K562 (cell line): ENCODE results near the gene RNASEH2C. TPM values are rescaled to one million over a fixed set of nuclear protein-coding genes. Genes with fewer than 3 reads are reported as not detected.
A peak's percentile ranks its signal among the peaks of the same experiment; 100 is the strongest.

Experiments
- ATAC-seq: fragments of 200-7000 bp; cut with Tn5 transposase; 3 replicates; pipeline ENCODE4 v1.9.1; 2020; ENCODE audit warnings: moderate library complexity
- BruUV-seq: library from RNA; stranded (reverse); fragments of 400-500 nt; replicated peaks from 2 replicates; lab custom pipeline; 2021; lab: Mats Ljungman, UMichigan
- CTCF ChIA-PET: fragments of 300-600 bp; formaldehyde crosslinking; extraction: SDS; loops from one replicate; lab custom pipeline; 2021; ENCODE audit warnings: low intra/inter-chr PET ratio; lab: Yijun Ruan, JAX
- POLR2A ChIA-PET: fragments of 300-600, 350-650 bp; sonication (Branson Sonifier 250); formaldehyde crosslinking; extraction: SDS; loops from one replicate; lab custom pipeline; 2021; ENCODE audit warnings: antibody characterized with exemption, inconsistent platforms; lab: Yijun Ruan, JAX
- DNase-seq, 4 experiments: peaks; one replicate each; pipeline versions ENCODE4 v3.0.0 to v3.0.0-alpha.2; 2011 to 2018; ENCODE audit warnings: low spot score in 3 of 4, mixed read lengths in 3 of 4; ENCODE audit errors: extremely low read depth in 1 of 4
- FAIRE-seq: peaks from 2 replicates; lab custom pipeline; 2011; peaks lifted over from hg19 to GRCh38; lab: Jason Lieb, UNC
- H2AFZ ChIP-seq: 2 replicates; pipeline ENCODE4 v1.6.0; 2011; ENCODE audit warnings: low read depth, low read length, control low read depth, inconsistent platforms
- H3K27ac ChIP-seq: fragments of 200-600 bp; 3 replicates; pipeline ENCODE4 v1.8.0; 2011; ENCODE audit warnings: low read depth, mild to moderate bottlenecking, control low read depth, inconsistent platforms, low read length, moderate library complexity, mixed read lengths; ENCODE audit errors: extremely low read depth
- H3K27me3 ChIP-seq, 2 experiments: fragments of 300-600 bp in 1 of 2; 2 replicates in 1 of 2; 3 replicates in 1 of 2; pipeline versions ENCODE4 v1.6.0 to v1.8.0; 2011; ENCODE audit warnings: inconsistent platforms in 2 of 2, low read length in 2 of 2, mild to moderate bottlenecking in 1 of 2, mixed read lengths in 1 of 2, moderate library complexity in 1 of 2; ENCODE audit not compliant: control insufficient read depth in 2 of 2, insufficient read depth in 2 of 2
- H3K36me3 ChIP-seq: fragments of 300-600 bp; 3 replicates; pipeline ENCODE4 v1.8.0; 2011; ENCODE audit warnings: mild to moderate bottlenecking, low read length, inconsistent platforms; ENCODE audit not compliant: control insufficient read depth, insufficient read depth
- H3K4me1 ChIP-seq, 2 experiments: fragments of 200-600 bp in 1 of 2; replicated peaks in 1 of 2; 2 replicates in 1 of 2; 3 replicates in 1 of 2; pipeline versions ENCODE4 v1.5.1 to v1.8.0; 2011; ENCODE audit warnings: inconsistent platforms in 2 of 2, low read length in 2 of 2, mild to moderate bottlenecking in 1 of 2, mixed read lengths in 1 of 2, moderate library complexity in 1 of 2; ENCODE audit not compliant: control insufficient read depth in 2 of 2, insufficient read depth in 2 of 2
- H3K4me2 ChIP-seq: 2 replicates; pipeline ENCODE4 v1.6.1; 2011; ENCODE audit warnings: low read length, control low read depth, inconsistent platforms, mixed read lengths; ENCODE audit not compliant: insufficient read depth
- H3K4me3 ChIP-seq: fragments of 200-600 bp; sonication (generic), shearing (Covaris generic); 2 replicates; pipeline ENCODE4 v1.5.1; 2016; ENCODE audit warnings: control low read depth, inconsistent platforms
- H3K79me2 ChIP-seq: fragments of 200-600 bp; 3 replicates; pipeline ENCODE4 v1.8.0; 2011; ENCODE audit warnings: low read length, inconsistent platforms; ENCODE audit not compliant: control insufficient read depth, insufficient read depth
- H3K9ac ChIP-seq, 2 experiments: 2 replicates each; pipeline versions ENCODE4 v1.6.0 to v1.6.1; 2011; ENCODE audit warnings: low read depth in 2 of 2, low read length in 2 of 2, control low read depth in 1 of 2, inconsistent platforms in 1 of 2, mild to moderate bottlenecking in 1 of 2, mixed read lengths in 1 of 2; ENCODE audit not compliant: insufficient read depth in 1 of 2
- H3K9me1 ChIP-seq: one replicate; pipeline ENCODE4 v1.6.0; 2011; ENCODE audit warnings: inconsistent platforms, mild to moderate bottlenecking, low read length, moderate library complexity; ENCODE audit not compliant: control insufficient read depth, insufficient read depth
- H3K9me3 ChIP-seq: replicated peaks from 2 replicates; pipeline ENCODE4 v1.5.1; 2011; ENCODE audit warnings: low read depth, low read length, inconsistent platforms; ENCODE audit not compliant: control insufficient read depth, insufficient read depth
- H4K20me1 ChIP-seq: replicated peaks from 2 replicates; pipeline ENCODE4 v1.6.1; 2011; ENCODE audit warnings: low read length, inconsistent platforms, mixed read lengths; ENCODE audit not compliant: control insufficient read depth, insufficient read depth
- BRF1 ChIP-seq: IDR thresholded peaks from 3 replicates; pipeline ENCODE4 v1.6.1; 2011; ENCODE audit warnings: borderline replicate concordance, mild to moderate bottlenecking; ENCODE audit not compliant: insufficient read length; ENCODE audit errors: extremely low read depth
- CBX2 ChIP-seq: fragments of 200-600 bp; sonication (generic); IDR thresholded peaks from one replicate; pipeline ENCODE4 v1.6.1; 2012; ENCODE audit warnings: mild to moderate bottlenecking, low read length, inconsistent platforms; ENCODE audit not compliant: insufficient read depth, poor library complexity, severe bottlenecking
- KLF13 ChIP-seq: fragments of 450-650 bp; IDR thresholded peaks from 2 replicates; pipeline ENCODE4 v1.6.1; 2016; ENCODE audit warnings: missing genetic modification characterization, low read depth, mild to moderate bottlenecking, missing compliant biosample characterization, moderate library complexity, borderline replicate concordance
- MAZ ChIP-seq, 2 experiments: fragments of 450-650 bp in 1 of 2; sonication (generic) in 1 of 2; formaldehyde crosslinking; IDR thresholded peaks in 1 of 2; conservative IDR thresholded peaks in 1 of 2; 2 replicates each; pipeline versions ENCODE4 v1.4.0 to v1.5.0; 2020; ENCODE audit warnings: mild to moderate bottlenecking in 1 of 2, missing genetic modification reagents in 1 of 2
- SAP30 ChIP-seq: fragments of 200-600 bp; sonication (generic); IDR thresholded peaks from 2 replicates; pipeline ENCODE4 v1.6.1; 2012; ENCODE audit warnings: borderline replicate concordance, low read depth, mild to moderate bottlenecking, moderate library complexity, low read length, control low read depth, inconsistent platforms; ENCODE audit not compliant: insufficient read depth, poor library complexity, severe bottlenecking
- ZNF507 ChIP-seq: conservative IDR thresholded peaks from 2 replicates; pipeline ENCODE4 v1.6.1; 2017; ENCODE audit warnings: missing genetic modification characterization, missing compliant biosample characterization
- ZNF561 ChIP-seq: fragments of 450-650 bp; formaldehyde crosslinking; conservative IDR thresholded peaks from 2 replicates; pipeline ENCODE4 v1.4.0; 2020; ENCODE audit warnings: mild to moderate bottlenecking, moderate library complexity
- ZNF717 ChIP-seq: fragments of 250-450 bp; sonication (Bioruptor Pico); IDR thresholded peaks from 2 replicates; pipeline ENCODE4 v1.5.0; 2021
- WGBS: fragments of 100-300 bp; shearing (Covaris generic); methylation state at CpG from one replicate; pipeline ENCODE4 v1.1.6; 2016; ENCODE audit warnings: low coverage, mixed read lengths; ENCODE audit not compliant: insufficient coverage; ENCODE audit errors: missing lambda C conversion rate; 5-methylcytosine and 5-hydroxymethylcytosine counted together
- in situ Hi-C: fragments of 300-500 bp; cut with MboI; formaldehyde crosslinking; loops from 4 replicates; pipeline ENCODE4 v1.15.0; 2018; ENCODE audit warnings: inconsistent platforms, mixed read lengths
- intact Hi-C: fragments of 100-400 bp; cut with micrococcal nuclease; formaldehyde crosslinking; loops from 2 replicates; pipeline ENCODE4 v1.14.2; 2022
- polyA plus RNA-seq, 8 experiments: library from polyadenylated mRNA; depleted of rRNA in 4 of 8; stranded (reverse) in 5 of 8; unstranded in 3 of 8; fragments of >200 nt; fragmentation: Nextera tagmentation in 2 of 8; fragmentation: Illumina TruSeq in 1 of 8; extraction: Ambion mirVana in 2 of 8; extraction: Trizol in 1 of 8; gene quantifications; 2 replicates each; pipeline versions ENCODE4 v1.2.1 to v1.2.3, GENCODE V29; 2011 to 2014; ENCODE audit warnings: inconsistent platforms in 1 of 8, missing spikeins in 1 of 8
- total RNA-seq, 7 experiments: library from RNA; depleted of rRNA in 6 of 7; stranded (reverse); fragments of >200 nt in 6 of 7; fragmentation: Illumina TruSeq in 2 of 7; extraction: Trizol in 2 of 7; gene quantifications; 2 replicates each; pipeline versions ENCODE4 v1.2.1 to v1.2.3, GENCODE V29; 2011 to 2021; ENCODE audit warnings: low replicate concordance in 1 of 7
- TF ChIP-seq, protein P1 (sequence below): fragments of 450-650 bp; IDR thresholded peaks from 2 replicates; pipeline ENCODE4 v1.6.1; 2018; ENCODE audit not compliant: partially characterized antibody
- TF ChIP-seq, protein P2 (sequence below): fragments of 450-650 bp; formaldehyde crosslinking; IDR thresholded peaks from 2 replicates; pipeline ENCODE4 v1.4.0; 2020; ENCODE audit warnings: mild to moderate bottlenecking, mixed read lengths

The RNASEH2C gene
- total and polyA plus RNA-seq, 9 of the 15 experiments (the other 6 are each of a cell fraction or from before 2014, with no cell fraction given), result 5.4 to 78.2 (median 15.6) TPM

DNA sequence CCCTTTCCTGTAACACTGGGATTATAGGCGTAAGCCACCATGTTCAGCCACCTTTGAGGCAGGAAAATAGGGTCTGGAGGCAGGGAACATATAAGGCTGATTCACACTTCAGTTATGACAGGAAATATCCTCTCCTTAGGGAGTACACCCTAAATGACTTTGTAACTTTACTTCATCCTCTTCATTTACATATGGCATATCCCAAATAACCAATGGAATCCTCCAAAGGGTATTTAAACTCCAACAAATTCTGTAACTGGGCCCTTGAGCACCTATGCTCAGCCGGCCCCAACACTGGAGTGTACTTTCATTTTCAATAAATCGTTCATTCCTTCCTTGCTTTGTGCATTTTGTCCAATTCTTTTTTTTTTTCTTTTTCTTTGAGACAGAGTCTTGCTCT, 10.2 kb downstream of the RNASEH2C start:
- no peaks in the 10 kb centered on the region for H3K9me1 ChIP-seq
- ATAC-seq, result no peak
- H3K9me3 ChIP-seq, result no peaks in the 10 kb centered on the region
- H3K4me3 ChIP-seq, result no peak overlapping the region
- H3K79me2 ChIP-seq, result peaks cover 10% of the 10 kb centered on the region
- H3K9ac ChIP-seq, result no peak overlapping the region
- 79% methylated on average over 3 of the region's 3 CpGs for WGBS
- H3K27me3 ChIP-seq, result no peaks in the 10 kb centered on the region
- peak overlapping the region; percentile 25; the same call in 1 of the 2 replicates for H2AFZ ChIP-seq
- CTCF ChIA-PET, result interaction anchor here (0.5 to 3.9 kb wide), 2 partner anchors 24 to 108 kb away, joined by 3 to 45 read pairs; no protein-coding TSS in a partner anchor
- no peak for DNase-seq
- peak overlapping the region; percentile 2; the same call in 1 of the 2 replicates for H3K4me2 ChIP-seq
- no peak for FAIRE-seq
- BruUV-seq, result TSS peak; percentile 51
- intact Hi-C loops, result loop anchor here (5.0 kb wide), 2 partner anchors 62 to 177 kb away; partner anchors contain the start of gene FIBP
- TF ChIP-seq ZNF717 (CRISPR knock-in tag) (no peak), ZNF507 (tag) (no peak), CBX2 (no peak), KLF13 (tag) (no peak), ZNF561 (CRISPR knock-in tag) (no peak), BRF1 (no peak), SAP30 (no peak), MAZ (CRISPR knock-in tag; conservative IDR thresholded peaks at IDR 0.05 in 1 of 2, IDR thresholded peaks at IDR 0.05 in 1 of 2) (0 out of 4 replicates have a peak, but pooled peaks of 1 of the 2 experiments have one; percentile 14)
- TF ChIP-seq, protein P1, sequence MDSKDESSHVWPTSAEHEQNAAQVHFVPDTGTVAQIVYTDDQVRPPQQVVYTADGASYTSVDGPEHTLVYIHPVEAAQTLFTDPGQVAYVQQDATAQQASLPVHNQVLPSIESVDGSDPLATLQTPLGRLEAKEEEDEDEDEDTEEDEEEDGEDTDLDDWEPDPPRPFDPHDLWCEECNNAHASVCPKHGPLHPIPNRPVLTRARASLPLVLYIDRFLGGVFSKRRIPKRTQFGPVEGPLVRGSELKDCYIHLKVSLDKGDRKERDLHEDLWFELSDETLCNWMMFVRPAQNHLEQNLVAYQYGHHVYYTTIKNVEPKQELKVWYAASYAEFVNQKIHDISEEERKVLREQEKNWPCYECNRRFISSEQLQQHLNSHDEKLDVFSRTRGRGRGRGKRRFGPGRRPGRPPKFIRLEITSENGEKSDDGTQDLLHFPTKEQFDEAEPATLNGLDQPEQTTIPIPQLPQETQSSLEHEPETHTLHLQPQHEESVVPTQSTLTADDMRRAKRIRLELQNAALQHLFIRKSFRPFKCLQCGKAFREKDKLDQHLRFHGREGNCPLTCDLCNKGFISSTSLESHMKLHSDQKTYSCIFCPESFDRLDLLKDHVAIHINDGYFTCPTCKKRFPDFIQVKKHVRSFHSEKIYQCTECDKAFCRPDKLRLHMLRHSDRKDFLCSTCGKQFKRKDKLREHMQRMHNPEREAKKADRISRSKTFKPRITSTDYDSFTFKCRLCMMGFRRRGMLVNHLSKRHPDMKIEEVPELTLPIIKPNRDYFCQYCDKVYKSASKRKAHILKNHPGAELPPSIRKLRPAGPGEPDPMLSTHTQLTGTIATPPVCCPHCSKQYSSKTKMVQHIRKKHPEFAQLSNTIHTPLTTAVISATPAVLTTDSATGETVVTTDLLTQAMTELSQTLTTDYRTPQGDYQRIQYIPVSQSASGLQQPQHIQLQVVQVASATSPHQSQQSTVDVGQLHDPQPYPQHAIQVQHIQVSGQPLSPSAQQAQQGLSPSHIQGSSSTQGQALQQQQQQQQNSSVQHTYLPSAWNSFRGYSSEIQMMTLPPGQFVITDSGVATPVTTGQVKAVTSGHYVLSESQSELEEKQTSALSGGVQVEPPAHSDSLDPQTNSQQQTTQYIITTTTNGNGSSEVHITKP, result peak; percentile 18
- TF ChIP-seq, protein P2, sequence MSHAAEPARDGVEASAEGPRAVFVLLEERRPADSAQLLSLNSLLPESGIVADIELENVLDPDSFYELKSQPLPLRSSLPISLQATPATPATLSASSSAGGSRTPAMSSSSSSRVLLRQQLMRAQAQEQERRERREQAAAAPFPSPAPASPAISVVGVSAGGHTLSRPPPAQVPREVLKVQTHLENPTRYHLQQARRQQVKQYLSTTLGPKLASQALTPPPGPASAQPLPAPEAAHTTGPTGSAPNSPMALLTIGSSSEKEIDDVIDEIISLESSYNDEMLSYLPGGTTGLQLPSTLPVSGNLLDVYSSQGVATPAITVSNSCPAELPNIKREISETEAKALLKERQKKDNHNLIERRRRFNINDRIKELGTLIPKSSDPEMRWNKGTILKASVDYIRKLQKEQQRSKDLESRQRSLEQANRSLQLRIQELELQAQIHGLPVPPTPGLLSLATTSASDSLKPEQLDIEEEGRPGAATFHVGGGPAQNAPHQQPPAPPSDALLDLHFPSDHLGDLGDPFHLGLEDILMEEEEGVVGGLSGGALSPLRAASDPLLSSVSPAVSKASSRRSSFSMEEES (CRISPR knock-in tag), result no peak
- TF ChIP-seq, all 486 proteins: peak for 2
- in situ Hi-C loops, result loop anchor here (5.0 to 10.0 kb wide), 2 partner anchors 112 to 284 kb away; no protein-coding TSS in a partner anchor
- POLR2A ChIA-PET, result interaction anchor here (1.5 to 2.0 kb wide), 2 partner anchors 69 to 150 kb away, joined by 4 to 11 read pairs; partner anchors contain the start of gene MUS81
- peaks cover 5% of the 10 kb centered on the region; the same call in 1 of the 2 replicates for H4K20me1 ChIP-seq
- peak overlapping the region; percentile 24; the same call in 1 of the 3 replicates for H3K27ac ChIP-seq
- peaks cover 27% of the 10 kb centered on the region; the same call in 2 of the 3 replicates for H3K36me3 ChIP-seq
- peaks cover 20 to 28% of the 10 kb centered on the region in 2 experiments for H3K4me1 ChIP-seq
